HG02943 (cell line): Measurements from ENCODE around the gene NAT14.

ENCODE experiments used
- ATAC-seq: cut with Tn5 transposase; IDR thresholded peaks from one replicate; pipeline ENCODE4 v1.9.1; 2021; ENCODE audit warnings: mild to moderate bottlenecking, low read depth, moderate library complexity; ENCODE audit not compliant: unreplicated experiment

Gene NAT14

GRCh38 chr19:55467236-55468053 is 17.5 kb upstream of the NAT14 start:
- ATAC-seq = no peak

DNA sequence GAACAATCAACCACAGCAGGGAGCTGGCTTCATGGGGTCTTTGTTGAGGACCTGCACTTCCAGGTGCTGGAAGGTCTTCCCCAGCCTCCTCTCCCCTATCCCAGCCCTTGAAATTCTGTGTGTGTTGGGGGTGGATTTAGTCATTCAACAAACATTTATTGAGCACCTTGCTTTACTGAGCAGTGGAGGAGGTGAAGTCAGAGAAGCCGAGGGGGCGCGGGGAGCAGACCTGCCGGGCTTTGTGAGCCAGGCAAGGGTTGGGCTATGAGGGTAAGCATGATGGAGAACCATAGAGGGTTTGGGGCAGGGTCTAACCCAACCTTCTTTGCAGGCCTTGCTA is 17.0 kb upstream of the NAT14 start:
- ATAC-seq = no peak

DNA sequence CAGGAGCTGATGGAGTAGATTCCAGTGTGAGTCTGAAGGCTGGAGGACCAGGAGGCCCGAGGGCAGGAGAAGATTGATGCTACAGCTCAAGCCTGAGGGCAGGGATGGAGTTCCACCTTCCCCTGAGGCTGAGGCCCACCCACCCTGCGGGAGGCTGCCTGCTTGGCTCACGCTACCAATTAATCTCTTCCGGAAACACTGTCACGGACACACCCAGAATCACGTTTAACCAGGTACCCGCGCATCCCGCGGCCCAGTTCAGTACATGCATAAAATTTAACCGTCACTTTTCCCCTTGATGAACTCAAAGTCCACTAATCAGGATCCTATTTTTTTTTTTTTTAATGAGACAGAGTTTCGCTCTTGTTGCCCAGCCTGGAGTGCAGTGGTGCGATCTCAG is 13.7 kb upstream of the NAT14 start:
- no peak for ATAC-seq

- no peak for ATAC-seq
These were observed 12.5 kb upstream of the NAT14 start for GRCh38 chr19:55472463-55472862.

DNA sequence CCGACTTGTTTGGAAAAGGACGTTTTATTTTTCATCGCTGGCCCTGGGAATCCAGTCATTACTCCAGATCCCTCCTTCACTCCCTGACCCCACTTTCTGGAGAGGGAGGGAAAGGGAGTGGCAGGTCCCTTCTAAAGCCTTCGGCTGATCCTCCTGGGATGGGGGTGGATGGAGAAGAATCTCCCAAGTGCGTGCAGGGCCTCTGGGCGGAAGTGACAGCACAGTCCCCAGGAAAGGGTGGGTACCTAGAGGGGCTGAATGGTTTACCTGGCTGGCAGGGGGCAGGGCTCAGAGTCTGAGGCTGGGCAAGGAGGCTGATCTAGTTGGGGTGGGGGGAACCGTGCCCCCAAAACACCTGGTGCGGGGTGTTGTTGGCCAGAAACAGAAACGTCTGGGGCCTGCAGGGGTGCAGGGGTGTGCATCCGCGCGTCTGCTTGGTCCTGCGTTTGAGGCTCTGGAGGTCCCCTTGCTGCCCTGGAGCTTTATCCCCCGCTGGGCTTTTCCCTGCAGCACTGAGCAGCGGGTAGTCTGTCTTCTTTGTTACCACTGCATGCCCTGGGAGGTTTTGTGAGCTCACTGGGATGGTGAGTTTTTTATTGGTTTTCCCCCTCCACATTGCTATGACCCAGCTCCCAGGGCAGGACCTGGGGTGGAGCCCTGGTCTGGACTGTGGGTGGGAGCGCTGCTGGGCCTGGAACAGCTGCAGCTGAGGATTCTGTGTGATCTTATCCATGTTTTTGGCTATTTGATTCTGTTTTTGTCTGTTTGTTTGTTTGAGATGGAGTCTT is 11.6 kb upstream of the NAT14 start:
- no peak for ATAC-seq

DNA sequence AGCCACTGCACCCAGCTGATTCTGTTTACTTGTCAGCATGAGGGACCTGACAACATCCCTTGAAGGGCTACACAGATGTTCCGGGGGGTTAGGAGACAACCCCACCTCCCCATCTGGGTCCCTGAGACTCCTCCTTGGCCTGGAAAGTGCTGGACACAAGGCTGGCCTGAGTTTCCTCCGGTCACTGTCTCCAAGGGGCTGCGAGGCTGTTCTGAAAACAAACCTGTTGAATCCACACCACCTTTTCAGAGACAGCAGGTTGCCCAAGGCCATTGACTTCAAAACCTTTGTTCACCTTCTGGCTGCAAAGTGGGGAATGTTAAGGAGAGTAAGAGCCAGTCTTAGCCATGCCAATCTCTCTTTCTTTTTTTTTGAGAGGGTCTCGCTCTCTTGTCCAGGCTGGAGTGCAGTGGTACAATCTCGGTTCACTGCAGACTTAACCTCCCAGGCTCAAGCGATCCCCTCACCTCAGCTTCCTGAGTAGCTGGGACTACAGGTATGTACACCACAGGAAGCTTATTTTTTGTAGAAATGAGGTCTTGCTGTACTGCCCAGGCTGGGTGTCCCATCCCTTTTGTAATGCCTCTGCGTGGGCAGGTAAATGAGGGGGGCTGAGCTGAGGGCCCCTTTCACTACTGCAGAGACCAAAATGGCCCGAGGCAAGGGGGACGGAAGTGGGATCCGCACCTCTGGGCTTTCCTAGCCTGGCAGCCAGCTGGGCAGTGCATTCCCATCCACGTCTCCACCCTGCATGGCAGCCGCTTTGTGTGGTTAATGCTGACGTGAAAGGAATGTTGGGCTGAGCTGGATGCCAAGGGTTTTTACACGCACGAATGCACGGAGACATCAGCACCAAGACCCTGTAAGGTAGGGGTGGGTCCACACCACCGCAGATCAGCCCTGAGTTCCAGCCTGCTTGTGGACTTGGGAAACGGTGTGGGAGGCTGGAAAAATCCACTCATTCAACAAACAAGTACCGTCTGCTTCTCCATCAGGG is 10.4 kb upstream of the NAT14 start:
- no peak for ATAC-seq

GRCh38 chr19:55476100-55476775 is 8.8 kb upstream of the NAT14 start, which contains the start of gene ZNF628:
ZNF628 (plus strand) TSS chr19:55476617; CDS start chr19:55479911, 3,294 bp downstream.
- peak; percentile 92 for ATAC-seq

- ATAC-seq = no peak
These were observed 7.1 kb upstream of the NAT14 start for GRCh38 chr19:55477905-55478304.

DNA sequence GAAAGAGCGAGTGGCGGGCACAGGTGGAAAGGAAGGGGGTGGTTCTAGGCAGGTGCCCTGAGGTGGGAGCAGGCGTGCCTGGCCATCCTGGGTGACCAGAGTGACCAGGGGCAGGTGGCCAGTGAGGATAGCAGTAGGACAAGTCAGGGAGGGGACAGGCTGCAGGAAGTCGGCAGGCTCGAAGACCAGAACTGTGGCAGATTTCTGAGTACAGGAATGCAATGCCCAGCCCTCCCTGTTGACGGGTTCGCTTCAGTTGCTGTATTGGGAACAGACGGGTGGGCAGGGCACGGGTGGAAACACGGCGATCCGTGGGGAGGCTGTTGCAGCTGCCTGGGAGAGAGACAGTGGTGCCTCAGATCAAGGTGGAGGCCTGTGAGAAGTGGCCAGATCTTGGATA is 6.6 kb upstream of the NAT14 start:
- no peak for ATAC-seq

DNA sequence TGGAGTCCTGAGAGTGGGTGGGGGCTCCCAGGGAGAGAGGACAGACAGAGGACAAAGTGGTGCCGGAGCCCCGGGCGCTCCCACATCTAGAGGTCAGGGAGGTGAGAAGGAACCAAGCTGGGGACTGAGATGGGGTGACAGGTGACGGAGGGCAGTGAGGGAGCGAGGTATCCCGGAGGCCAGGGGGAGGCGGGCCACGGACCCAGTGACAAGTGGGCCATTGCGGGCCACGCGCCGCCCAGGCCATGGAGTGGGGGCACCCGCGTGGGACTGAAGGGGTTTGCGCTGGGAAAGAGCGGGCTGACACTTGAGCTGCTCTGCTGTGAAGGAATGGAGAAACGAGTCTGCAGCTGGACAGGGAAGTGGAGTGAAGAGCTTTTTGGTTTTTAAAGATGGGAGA is 5.9 kb upstream of the NAT14 start:
- ATAC-seq = no peak

DNA sequence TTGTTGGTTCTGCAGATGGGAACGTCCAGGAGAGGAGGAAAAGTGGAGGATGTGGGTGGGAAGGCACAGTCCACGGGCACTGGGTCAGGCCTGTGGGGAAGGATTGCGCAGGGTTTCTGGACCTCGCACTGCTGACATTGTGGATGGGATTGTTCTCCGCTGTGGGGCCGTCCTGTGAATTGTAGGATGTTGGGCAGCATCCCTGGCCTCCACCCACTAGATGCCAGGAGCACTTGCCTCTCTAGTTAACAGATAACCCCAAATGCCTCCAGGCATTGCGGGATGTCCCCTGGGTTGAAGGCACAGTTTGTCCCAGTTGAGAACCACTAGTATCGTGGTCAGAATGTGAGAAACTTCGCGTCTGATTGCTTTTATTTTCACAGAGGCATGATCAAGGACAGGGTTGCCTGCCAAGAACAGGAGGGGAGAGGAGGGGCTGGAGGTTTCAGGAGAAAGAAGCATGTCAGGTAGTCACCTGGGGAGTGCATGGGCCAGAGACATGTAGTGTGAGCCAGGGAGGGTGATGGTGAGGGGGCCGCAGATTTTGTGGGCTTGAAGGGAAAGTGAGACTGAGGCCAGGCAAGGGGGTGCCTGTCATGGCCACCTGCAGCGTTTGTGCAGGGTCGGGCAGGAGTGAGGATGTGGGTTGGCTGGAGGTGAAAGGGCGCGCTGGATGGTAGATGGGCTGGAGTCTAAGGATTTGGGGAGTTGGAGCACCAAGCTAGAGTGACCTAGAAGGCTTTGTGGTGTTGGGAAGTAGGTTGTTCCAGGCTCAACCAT is 5.3 kb upstream of the NAT14 start:
- ATAC-seq = no peak

- ATAC-seq = no peak
These were observed 3.7 kb upstream of the NAT14 start for GRCh38 chr19:55481148-55481793.

- ATAC-seq = no peak
These were observed 3.2 kb upstream of the NAT14 start for GRCh38 chr19:55481794-55482155.

DNA sequence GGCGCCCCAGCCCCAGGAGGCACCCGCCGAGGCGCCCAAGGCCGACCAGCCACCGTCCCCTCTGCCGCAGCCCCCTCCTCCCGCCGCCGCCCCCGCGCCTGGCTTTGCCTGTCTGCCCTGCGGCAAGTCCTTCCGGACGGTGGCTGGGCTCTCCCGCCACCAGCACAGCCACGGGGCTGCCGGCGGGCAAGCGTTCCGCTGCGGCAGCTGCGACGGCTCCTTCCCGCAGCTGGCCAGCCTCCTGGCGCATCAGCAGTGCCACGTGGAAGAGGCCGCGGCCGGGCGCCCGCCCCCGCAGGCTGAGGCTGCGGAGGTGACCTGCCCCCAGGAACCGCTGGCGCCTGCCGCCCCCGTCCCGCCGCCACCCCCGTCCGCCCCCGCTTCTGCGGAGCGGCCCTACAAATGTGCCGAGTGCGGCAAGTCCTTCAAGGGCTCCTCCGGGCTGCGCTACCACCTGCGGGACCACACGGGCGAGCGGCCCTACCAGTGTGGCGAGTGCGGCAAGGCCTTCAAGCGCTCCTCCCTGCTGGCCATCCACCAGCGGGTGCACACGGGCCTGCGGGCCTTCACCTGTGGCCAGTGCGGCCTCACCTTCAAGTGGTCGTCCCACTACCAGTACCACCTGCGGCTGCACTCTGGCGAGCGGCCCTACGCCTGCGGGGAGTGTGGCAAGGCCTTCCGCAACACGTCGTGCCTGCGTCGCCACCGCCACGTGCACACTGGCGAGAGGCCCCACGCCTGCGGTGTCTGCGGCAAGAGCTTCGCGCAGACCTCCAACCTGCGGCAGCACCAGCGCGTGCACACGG is 2.6 kb upstream of the NAT14 start:
- ATAC-seq = no peak

DNA sequence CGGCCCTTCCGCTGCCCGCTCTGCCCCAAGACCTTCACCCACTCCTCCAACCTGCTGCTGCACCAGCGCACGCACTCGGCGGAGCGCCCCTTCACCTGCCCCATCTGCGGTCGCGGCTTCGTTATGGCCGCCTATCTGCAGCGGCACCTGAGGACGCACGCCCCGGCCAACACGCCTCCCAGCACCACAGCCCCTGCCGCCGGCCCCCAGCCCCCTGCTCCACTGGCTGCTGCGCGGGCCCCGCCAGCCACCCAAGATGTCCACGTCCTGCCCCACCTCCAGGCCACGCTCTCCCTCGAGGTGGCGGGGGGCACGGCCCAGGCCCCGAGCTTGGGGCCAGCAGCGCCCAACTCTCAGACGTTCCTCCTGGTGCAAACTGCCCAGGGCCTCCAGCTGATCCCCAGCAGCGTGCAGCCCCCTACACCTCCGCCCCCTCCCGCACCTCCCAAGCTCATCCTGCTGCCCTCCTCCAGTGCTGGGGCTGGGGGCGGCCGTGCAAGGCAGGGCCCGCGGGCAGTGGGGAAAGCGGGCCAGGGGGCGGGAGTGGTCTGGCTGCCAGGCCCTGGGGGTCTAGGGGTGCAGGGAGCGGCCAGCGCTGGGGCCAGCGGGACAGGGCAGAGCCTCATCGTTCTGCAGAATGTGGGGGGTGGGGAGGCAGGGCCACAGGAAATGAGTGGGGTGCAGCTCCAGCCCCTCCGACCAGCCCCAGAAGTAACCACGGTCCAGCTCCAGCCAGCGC is 1.9 kb upstream of the NAT14 start:
- no peak for ATAC-seq

DNA sequence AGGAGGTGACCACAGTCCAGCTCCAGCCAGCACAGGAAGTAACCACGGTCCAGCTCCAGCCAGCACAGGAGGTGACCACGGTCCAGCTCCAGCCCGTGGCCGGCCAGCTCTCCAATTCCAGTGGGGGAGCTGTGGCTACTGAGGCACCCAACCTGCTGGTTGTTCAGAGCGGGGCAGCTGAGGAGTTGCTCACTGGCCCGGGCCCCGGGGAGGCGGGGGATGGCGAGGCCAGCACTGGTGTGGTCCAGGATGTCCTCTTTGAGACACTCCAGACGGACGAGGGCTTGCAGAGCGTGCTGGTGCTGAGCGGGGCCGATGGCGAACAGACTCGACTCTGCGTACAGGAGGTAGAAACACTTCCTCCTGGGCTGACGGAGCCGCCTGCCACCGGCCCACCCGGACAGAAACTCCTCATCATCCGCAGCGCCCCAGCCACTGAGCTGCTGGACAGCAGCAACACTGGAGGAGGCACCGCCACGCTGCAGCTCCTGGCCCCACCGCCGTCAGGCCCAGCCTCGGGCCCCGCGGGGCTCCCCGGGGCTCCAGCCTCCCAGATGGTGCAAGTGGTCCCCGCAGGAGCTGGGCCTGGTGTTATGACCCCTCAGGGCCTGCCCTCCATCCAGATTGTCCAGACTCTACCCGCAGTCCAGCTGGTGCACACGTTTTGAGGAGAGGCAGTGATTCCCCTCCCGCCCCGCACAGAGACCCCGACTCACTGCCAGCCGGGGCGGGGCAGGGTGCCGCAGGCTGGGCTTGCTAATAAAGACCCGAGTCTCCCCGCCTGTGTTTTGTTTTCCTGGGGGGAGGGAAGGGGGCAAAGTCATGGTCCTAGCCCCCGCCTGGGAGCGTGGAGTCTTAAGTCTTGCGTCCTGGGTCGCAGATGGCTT is 1.0 kb upstream of the NAT14 start:
- no peak for ATAC-seq
